ENCODE measurements around the gene DENND4C.

GRCh38 chr9:19181561-19181960 is 48.9 kb upstream of the DENND4C start:
- TF ChIP-seq FOXP4 (CRISPR knock-in tag; IDR thresholded peaks at IDR 0.05) (no peak), CTCF (IDR thresholded peaks at IDR 0.05) (no peak), ZBTB43 (CRISPR knock-in tag; IDR thresholded peaks at IDR 0.05) (no peak), MAX (CRISPR knock-in tag; IDR thresholded peaks at IDR 0.05) (no peak)

All from WTC11 (cell line).